GM23248 (cell line): ENCODE measurements around the gene TENM4.

Source experiments
- EZH2 ChIP-seq: fragments of 200-600 bp; sonication (generic); IDR thresholded peaks from 2 replicates; pipeline ENCODE4 v1.6.1; 2018; ENCODE audit warnings: antibody characterized with exemption, mild to moderate bottlenecking; ENCODE audit not compliant: insufficient read depth, poor library complexity, severe bottlenecking
- EZH2phosphoT487 ChIP-seq: fragments of 200-600 bp; sonication (generic); IDR thresholded peaks from 2 replicates; pipeline ENCODE4 v1.6.1; 2018; ENCODE audit warnings: antibody characterized with exemption, moderate library complexity, mild to moderate bottlenecking, low read depth; ENCODE audit not compliant: insufficient read depth

- TF ChIP-seq EZH2phosphoT487 (no peak), EZH2 (no peak)
Observed at GRCh38 chr11:79417069-79417920, 23.5 kb downstream of the TENM4 start.
